HUDEP-2 (cell line): ENCODE measurements around the gene EGFR.
"Not testable (repeated sequence)": the region's sequence is repeated elsewhere in the genome, so short reads cannot be mapped to it uniquely, and the experiment has no call there.

Experiments
- DNase-seq, 76 experiments: peaks; one replicate each; lab custom pipeline; 2025; ENCODE audit not compliant: unreplicated experiment in 76 of 76; lab: John Stamatoyannopoulos, UW

Gene EGFR

DNA sequence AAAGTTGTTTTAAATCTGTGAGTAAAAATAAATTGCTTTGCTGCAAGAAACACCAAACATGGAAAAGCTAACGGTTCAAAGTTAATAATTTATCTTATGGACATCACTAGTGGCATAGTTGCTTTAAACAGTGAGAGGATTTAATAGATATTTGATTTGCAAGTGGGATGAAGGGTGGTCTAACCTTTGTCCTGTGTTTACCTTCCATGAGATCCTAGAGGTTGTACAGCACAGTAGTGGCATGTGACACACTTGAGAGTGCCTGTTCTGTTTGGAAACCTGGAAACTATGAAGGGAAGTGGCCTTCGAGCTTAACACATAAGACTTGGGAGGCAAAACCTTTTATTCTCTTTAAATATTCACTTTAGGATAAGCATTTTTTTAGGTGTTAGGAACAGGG lies 16.0 kb downstream of the EGFR start:
- no peak for DNase-seq

DNA sequence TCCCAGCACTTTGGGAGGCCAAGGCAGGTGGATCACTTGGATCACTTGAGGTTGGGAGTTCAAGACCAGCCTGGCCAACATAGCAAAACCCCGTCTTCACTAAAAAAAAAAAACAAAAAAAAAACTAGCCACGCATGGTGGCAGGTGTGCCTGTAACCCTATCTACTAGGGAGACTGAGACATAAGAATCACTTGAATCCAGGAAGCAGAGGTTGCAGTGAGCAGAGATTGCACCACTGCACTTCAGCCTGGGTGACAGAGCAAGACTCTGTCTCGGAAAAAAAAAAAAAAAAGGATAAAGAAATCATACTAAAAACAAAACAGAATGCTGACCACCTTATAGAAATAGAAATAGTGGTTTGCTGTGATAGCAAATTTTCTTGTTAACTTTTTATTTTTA lies 16.6 kb downstream of the EGFR start:
- DNase-seq, result not testable (repeated sequence)

DNA sequence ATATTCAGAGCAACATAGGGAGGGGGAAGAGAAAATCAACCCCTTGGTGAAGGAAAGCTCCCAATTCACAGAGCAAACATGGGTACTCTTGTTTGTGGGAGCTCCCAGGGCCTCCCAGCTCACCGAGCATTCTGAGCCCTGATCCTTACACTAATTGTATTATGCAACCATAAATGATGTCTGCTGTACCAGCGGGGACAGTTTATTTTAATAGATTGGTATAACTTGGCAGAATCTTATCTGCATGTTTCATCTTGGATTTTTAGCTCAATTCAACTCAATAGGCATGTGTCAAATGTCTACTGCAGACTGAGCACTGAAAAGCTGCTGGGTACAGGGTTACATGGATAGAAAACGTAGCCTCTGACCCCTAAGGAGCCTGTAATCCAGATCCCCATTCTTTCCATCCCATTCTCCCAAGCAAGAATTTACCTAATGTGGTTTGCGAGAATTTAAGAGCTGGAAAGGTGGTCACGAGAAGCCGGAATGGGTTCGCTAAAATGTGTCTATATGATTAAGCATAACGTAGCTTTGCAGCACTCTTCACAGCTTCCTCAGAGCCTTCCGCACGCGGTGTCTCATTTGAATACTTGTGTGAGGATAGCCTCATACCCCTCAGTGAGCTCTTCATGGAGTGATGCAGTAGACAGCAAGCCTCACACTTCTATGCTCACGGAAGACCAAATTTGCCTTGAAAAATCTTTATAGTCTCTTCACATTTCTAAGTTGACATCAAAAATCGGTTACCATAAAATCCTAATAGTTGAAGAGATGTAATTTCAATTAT lies 18.3 kb downstream of the EGFR start:
- DNase-seq, result no peak

DNA sequence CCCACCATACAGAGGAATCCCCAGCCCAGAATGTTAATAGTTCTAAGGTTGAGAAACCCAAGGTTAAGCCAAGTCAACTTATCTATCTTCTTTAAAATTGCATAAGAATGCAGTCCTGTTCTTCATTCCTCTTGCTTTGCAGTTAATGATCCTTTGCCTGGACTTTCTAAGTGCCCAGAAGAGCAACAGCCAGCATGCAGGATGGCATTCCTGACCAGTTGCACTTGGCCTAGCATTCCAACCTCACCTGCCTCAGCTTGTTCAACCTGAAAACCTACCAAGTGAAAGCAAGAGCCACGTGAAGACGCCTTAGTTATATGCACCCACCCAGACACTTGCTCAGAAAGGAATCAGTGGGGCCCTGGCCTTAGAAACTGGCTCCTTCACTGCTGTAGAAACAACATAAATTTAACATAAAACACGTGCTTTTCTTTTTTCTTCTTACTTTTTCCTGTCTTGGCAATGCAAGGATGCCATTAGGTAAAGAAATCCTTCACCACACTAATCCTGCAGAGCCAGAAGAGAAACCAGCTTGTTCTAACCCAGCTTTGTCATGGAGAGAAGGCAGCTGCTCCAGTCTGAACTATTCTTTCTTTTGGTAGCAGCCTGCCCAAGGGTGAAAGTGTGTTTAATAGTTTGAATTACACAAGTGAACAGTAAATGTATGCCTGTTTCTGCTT lies 25.0 kb downstream of the EGFR start:
- DNase-seq, result no peak

DNA sequence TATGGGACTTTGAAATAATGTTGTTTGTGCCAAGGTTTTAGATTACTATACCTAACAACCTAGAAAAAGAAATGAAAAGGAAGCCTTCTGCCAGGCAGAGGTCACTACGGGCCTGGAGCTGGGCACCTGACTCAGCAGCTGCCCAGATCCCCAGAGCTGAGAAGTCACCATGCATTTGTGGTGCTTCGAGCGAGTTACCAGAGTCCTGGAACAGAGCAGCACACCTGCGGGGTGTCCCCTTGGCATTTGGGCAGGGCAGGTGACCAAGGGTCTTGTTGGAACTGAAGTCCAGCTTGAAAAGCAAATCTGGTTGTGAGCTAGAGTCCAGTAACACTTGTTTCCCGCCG lies 25.5 kb downstream of the EGFR start:
- DNase-seq, result no peak

DNA sequence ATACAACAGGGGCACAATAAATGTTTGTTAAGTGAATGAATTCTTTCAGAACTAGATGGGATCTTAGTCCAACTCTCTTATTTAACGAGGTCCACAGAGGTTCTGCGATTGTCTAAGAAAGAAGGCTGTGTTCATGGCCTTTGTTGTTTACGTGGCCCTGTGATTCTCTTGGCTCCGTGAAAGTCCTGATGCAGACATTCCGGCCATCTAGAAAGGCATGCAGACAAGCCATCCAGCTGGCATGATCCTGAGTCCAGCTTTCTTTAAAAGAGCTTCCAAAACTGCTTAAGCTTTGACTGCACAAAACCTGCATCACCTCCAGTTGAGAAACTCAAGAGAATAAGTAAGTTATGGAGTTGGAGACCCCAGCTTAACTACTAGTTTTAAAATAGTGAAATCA lies 26.0 kb downstream of the EGFR start:
- DNase-seq, result no peak

DNA sequence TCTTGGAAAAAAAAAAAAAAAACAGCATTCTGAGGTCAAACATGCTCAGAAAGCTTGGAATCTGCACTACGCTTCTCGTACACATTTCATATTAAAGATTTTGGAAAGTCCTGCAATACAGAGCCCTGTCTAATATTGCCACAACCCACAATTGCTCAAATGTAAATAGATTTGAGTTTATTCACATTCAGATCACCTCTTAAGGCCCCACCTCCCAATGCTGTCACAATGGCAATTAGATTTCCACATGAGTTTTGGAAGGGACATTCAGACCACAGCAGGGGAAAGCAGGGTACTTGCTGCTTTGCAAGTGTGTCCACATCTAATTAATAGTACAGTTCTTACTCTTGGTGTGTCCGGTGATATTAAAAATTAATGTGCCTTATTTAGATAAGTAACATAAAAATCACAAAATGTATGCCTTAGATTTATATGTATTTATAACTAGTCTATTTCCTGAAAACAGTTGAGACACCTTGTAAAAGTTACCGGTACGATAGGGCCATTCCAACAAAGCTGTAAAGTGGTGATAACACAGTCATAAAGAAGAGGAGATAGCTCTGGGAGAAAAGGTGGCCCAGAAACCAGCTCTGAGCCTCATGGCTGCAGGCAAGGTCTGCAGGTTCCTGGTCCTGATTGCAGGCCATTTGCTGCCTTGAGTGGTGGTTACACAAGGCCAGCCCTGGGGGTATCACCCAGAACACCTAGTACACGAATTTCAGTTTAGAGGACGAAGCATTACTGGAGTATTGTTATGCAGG lies 27.9 kb downstream of the EGFR start:
- no peak for DNase-seq

DNA sequence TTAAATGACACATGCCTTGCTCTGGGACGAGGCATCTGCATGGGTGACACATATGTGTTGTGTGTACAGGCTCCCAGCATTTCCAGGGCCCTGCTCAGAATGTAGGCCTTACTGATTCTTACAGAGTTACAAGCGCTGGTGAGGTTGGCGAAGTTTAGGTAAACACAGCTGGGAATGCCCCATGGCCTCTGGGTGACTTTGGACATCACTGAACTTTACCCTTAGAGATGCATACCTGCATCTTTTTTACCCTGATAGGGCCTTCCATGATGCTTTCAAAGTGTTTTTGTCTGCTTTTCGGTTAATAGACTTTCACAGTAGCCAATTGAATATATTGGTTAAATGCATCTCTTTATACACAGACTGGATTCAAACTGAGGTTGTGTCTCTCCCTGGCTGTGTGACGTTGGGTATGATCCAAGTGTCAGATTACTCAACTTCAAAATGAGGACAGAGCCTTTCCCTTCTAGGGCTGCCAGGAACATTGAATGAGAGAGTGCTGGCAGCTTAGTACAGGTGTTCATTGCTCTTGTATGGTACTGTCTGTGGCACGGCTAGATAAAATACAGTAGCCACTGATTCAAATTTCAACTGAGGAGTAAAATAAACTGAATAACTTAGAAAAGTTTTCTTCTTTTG lies 29.5 kb downstream of the EGFR start:
- no peak for DNase-seq

DNA sequence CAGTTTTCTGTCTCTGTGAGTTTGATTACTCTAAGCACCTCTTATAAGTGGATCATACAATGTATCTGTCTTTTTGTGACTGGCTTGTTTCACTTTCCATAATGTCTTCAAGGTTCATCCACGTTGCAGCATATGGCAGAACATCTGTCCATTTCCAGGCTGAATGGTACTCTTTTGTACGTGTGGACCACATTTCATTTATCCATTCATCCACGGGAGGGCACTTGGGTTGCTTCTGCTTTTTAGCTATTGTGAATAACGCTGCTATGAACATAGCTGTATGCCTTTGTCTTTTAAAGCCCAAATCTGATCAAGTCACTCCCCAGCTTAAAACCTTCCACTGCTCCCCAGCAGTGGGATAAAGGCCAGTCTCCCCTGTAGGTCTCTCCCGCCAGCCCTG lies 31.5 kb downstream of the EGFR start:
- no peak for DNase-seq

DNA sequence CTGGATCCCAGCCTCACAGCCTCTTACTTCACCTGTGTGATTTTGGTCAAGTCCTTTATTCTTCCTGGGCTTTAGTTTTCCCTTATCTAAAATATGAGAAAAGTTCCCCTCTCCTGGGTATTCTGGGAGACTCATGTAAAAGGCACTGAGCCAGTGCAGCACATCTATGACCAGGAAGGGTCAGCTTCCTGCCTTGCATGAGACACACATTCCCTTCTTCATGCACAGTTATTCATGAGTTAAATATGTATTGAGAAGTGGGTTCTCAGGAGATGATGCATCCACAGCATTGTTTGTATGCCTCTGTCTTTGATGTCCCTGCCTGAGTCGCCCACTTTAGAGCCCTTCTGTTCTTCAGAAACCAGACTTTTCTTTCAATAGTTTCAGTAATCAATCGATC lies 33.3 kb downstream of the EGFR start:
- DNase-seq, result no peak

DNA sequence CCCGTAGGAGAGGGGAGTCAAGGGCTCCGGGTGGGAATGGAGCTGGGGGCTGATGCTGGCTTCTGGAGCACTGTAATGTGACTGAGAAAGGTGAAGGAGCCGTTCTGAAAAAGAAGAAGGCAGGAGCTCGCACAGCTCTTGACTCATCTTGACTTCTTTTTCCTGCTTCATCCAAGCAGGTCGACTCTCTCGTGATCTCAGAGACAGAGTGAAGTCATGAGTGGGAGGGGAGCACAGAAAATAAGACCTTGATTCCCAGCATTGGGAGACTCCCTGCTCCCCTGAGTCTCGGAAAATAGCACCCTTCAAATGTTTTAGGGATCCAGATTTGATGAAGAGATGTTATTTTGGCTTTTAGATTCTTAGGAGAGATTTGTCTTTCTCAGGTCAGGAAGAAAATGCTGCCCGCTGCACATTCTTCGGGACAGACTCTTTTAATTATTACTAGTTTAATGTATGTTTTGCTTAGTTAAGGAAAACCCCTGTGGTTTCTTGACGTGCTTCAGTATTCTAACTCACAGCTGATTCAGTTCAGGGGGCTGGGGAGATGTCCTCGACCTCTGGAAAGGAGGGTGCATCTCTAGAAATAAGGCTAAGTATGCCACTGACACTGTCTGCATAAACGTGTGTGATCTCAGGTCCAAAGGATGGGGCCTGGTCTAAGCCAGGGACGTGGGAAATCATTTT lies 34.1 kb downstream of the EGFR start:
- no peak for DNase-seq

DNA sequence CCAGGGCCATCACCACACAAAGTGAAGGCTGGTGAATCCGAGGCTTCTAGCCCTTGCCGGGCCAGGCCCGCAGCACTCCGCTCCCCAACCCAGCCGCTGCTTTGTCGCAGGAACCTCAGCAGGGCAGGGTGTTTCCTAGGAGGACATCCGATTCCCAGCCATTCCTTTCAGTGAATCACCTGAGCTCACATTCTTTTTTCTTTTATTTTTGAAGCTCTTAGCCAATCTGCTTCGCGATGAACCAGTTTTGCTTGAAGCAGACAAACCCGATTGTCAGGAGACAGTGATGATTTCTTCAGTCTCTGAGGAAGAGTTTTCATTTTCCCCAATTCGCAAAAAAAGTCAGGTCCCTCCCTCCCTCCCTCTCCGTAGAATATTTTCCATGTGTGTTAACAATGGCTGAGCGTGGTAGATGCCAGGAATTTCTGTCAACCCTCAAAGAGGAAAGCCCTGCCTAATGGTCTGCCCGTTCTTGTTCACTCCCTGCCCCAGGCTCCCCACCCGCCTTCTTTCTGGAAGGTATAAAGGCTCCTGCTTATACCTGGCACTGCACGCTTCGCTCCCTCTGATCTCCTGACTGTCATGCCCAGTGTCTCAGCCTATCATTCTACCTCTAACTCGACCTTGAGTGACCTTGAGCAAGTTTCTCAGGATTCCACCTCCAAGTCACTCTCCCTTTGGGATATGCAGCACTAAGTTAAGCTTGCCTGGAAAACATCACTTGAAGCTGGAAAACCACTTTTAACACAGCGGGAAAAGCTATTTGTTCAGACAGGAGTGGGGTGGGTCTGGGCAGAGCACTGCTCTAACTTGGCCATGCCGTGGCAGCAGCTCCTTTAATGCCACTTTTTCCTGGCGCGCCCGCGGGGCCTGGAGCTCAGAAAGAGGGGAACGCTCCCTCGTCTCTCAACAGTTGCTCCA lies 35.1 kb downstream of the EGFR start:
- DNase-seq, result no peak

DNA sequence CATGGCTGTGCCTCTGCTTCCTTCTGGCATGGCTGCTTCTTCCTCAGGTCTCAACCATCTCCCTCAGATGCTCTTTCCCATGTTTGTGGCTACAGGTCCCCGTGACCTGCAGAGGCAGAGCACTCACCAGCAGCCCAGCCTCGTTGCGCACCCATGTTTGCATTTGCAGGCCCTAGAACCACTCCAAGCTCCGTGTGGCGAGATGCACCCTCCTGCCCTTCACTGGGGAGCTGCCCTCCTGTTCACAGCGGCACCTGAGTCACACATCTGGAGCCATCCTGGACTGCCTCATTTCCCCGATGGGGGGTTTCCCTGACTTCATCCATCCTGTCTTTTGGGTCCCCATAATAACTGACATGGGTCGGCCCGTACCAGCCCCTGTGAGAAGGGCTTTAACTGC lies 35.9 kb downstream of the EGFR start:
- DNase-seq, result no peak

DNA sequence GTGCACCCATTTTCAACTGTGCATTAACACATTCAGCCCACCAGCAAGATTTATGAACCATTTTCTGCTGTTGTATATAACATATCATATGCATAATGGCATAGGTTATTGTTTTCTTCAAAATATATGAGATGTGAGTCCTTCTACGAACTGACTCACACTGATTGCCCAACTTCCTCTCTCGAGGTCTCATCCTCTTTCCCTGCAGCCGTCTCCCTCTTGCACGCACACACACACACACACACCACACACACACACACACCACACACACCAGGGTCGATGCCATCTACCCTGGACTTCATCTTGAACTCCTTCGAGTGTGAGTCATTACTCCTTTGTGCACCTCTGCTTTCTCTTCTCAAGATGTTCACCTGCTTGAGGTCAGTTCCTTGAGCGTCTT lies 36.7 kb downstream of the EGFR start:
- DNase-seq, result no peak

DNA sequence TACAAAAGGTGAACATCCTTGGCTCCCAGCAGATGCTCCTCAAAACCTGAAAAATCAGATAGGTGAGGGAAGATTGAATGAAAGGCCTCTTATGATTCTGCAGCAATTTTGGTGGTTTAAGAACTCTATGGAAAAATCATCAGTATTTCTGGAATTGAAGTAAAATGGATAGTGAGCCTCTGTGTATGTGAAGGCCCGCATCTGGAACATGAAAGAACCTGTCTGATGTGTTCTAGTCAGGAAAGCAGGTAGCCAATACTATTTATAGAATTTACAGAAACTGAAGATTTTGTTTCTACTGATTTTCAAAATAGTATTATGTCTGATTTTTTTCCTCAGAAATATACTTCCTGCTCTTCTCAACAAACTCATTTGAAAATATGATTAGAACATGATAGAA lies 37.3 kb downstream of the EGFR start:
- no peak for DNase-seq

DNA sequence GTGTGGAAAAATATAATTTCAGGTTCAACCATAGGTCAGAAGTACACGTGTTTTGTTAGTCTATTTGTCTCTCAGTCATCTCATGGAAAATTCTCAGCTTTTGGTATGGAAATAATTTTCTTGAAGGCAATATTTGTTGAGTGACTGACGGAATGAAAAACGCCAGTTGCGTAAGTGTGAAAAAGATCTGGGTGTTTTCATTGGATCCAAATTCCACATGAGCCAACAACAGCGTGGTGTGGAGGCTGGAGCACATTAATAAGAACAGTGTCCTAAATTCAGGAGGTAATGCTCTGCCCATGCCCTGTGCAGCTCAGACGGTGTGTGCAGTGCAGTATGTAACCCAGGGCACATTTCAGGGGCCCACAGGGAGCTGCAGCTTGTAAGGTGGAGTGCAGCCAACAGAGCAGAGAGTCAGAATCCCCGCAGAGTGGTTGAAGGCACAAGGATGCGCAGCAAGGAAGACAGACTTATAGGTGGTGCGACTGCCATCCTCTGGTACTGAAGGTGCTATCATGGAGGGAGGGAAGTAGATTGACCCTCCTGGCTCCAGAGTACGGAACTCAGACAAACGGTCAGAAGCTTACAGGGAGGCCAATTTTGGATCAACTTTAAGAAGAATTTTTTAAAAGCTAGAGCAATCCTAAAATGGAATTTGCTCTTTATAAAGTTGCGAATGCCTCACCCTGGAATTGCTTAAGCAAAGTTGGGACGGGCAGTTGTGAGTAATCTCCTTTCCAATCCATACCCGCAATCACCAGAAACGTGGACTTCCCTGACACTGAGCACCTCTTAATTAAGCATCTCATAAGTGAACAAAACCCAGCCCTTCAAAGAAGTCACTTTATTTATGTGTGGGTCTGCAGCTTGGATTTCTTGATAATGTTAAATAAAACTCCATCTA lies 38.0 kb downstream of the EGFR start:
- no peak for DNase-seq

DNA sequence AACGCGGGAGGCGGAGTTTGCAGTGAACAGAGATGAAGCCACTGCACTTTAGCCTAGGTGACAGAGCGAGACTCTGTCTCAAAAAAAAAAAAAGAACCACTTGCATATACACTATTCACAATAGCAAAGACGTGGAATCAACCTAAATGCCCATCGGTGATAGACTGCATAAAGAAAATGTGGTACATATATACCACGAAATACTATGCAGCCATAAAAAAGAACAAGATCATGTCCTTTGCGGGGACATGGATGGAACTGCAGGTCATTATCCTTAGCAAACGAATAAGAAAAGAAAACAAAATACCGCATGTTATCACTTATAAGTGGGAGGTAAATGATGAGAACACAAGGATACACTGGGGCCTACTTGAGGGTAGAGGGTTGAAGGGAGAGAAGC lies 39.5 kb downstream of the EGFR start:
- no peak for DNase-seq

DNA sequence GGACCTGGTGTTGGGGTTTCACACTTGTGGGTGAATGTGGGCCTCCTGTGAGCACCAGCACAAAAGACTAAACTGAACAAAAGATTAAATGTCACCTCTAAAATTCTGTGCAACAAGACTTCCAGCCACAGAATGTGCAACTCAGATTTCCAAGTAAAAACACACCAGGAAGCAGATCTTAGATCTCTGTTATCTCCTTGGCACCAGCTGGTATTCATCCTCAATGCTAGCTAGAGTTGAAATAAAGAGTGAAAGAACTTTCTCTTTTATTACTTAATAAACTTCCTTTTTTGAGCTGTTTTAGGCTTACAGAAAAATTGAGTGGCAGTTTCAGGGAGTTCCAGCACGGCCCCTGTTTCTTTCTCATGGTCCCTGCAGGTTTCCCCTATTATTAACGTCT lies 40.2 kb downstream of the EGFR start:
- no peak for DNase-seq

DNA sequence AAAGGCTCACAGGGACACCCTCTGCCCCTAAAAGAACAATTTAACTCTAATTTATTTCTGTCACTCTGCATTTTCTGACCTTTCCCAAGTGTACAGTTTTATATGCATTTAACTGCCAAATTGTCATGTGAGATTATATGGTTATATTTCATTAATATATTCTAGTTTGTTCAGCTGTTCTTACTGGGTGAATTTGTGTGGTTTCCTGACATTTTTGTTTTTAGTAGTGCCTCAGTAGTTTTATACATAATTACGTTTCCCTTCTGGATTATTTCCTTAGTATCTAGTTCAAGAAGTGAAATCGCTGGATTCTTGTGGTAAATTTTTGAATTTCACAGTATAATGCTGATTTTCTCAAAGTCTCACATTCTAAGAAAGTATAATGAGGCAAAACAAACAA lies 41.3 kb downstream of the EGFR start:
- DNase-seq, result no peak
